ENCODE results near the gene CNTNAP2.

DNA sequence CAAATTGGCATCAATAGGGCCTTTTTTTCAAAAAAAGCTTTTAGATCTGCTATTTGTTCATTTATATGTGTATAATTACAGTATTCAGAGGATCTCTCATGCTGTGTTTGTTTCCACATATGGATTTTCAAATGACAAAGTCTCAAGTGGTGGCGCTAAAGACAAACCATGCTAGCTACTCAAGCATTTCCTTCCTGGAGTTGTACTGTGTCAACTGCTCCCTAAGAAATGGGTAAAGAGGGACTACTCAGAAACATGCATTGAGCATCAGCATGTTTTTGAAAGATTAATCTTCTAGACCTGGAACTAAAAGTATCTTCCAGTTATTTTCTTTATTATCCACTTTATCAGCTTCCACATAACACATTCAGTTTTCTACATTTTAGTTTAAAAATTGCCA lies 12.7 kb downstream of the CNTNAP2 start:
- TF ChIP-seq, protein P1, sequence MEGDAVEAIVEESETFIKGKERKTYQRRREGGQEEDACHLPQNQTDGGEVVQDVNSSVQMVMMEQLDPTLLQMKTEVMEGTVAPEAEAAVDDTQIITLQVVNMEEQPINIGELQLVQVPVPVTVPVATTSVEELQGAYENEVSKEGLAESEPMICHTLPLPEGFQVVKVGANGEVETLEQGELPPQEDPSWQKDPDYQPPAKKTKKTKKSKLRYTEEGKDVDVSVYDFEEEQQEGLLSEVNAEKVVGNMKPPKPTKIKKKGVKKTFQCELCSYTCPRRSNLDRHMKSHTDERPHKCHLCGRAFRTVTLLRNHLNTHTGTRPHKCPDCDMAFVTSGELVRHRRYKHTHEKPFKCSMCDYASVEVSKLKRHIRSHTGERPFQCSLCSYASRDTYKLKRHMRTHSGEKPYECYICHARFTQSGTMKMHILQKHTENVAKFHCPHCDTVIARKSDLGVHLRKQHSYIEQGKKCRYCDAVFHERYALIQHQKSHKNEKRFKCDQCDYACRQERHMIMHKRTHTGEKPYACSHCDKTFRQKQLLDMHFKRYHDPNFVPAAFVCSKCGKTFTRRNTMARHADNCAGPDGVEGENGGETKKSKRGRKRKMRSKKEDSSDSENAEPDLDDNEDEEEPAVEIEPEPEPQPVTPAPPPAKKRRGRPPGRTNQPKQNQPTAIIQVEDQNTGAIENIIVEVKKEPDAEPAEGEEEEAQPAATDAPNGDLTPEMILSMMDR (IDR thresholded peaks at IDR 0.05), result no peak
- TF ChIP-seq POLR2A (IDR thresholded peaks at IDR 0.05), result no peak

Measured in tibial nerve (tissue), 3 donors.